GM10248 (cell line): ENCODE measurements around the gene TATDN2.

Experiments used
- CTCF ChIA-PET: fragments of 300-600 bp; sonication (Branson Sonifier 250); formaldehyde crosslinking; extraction: SDS; loops from one replicate; lab custom pipeline; 2021; ENCODE audit warnings: antibody characterized with exemption; lab: Yijun Ruan, JAX
- POLR2A ChIA-PET: fragments of 350-650 bp; sonication (Branson Sonifier 250); formaldehyde crosslinking; extraction: SDS; loops from one replicate; lab custom pipeline; 2020; ENCODE audit warnings: antibody characterized with exemption; lab: Yijun Ruan, JAX
- DNase-seq: peaks from one replicate; pipeline ENCODE4 v3.0.0; 2012; ENCODE audit errors: extremely low spot score
- CTCF ChIP-seq: IDR thresholded peaks from 2 replicates; pipeline ENCODE4 v1.5.1; 2012; ENCODE audit warnings: mild to moderate bottlenecking, low read depth; ENCODE audit errors: extremely low read depth, missing control alignments, control extremely low read depth

Gene TATDN2

DNA sequence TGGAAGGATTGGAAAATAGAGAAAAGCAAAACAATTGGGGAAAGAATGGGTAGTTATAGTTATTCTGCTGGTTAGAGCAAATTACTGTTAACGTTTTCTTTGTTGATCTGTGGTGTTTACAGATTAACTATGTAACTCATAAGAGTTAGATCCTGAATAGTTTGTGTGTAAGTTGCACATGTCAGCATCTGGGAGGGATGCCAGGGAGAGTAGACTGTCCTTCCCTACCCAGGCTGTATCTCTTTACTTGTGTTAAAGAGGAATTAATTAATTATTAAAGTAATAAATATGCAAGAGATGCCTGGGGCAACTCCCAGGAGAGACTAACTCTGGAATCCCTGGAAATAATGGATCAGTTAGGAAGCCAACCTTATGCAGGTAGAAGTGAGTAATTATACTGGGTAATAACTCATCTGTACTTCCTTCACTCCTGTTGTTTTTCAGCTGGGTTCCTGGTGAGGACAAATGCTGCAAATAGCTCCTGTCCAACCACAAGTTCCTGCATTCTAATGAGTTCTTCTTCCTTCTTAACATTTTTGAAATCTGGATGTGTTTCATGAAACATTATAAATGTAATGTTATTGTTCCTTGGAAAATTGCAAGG is 25.5 kb downstream of the TATDN2 start:
- POLR2A ChIA-PET, result no interaction called here
- no peak for DNase-seq
- TF ChIP-seq CTCF, result no peak
- CTCF ChIA-PET, result interaction anchor here (0.8 to 4.8 kb wide), 5 partner anchors 9 to 88 kb away, joined by 3 to 16 read pairs (median 5); no protein-coding TSS in a partner anchor

DNA sequence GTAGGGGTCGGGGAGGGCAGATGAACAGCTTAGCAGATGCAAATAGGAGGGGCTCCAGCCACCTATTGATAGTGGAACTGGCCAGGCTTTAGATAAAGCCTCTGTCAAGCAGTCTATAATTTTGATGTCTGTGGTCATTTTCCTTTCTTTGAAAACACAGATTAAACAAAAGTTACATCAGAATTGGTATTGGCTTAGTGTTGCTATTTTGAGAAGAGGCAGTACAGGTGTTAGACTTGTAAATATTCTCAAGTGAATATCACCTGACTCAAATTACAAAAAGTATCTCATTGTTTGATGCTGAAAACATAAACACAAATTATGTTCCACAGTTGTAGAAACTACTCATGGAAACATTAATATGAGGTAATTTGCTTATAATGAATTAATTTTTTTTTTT is 26.3 kb downstream of the TATDN2 start:
- ChIA-PET POLR2A (no interaction called here), CTCF (interaction anchor here (0.8 to 4.8 kb wide), 5 partner anchors 9 to 88 kb away, joined by 3 to 16 read pairs (median 5); no protein-coding TSS in a partner anchor)
- TF ChIP-seq CTCF, result no peak
- no peak for DNase-seq

GRCh38 chr3:10277115-10277625 is 28.9 kb downstream of the TATDN2 start:
- TF ChIP-seq CTCF, result no peak
- no peak for DNase-seq
- POLR2A ChIA-PET, result no interaction called here
- CTCF ChIA-PET, result interaction anchor here (2.3 kb wide), 1 partner anchor 10 kb away, joined by 7 read pairs; no protein-coding TSS in a partner anchor

DNA sequence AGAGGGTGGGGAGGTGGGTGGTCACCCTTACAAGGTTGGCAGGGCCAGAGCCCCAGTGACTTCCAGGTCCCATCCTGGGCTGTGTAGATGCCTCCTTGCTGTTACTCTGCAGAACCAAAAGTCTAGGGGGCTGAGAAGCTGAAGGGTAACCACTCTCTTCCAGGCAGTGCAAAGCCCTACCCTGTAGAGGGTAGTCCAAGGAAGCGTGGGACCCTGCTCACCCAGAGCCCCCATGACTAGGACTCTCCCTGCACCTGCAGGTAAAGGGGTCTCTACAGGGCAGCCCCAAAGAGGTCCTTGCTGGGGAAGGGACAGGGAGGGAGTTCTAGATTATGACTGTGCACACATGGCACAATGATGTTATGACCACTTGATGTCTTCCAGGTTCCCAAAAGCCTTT is 30.2 kb downstream of the TATDN2 start:
- DNase-seq, result no peak
- TF ChIP-seq CTCF, result no peak
- ChIA-PET POLR2A (no interaction called here), CTCF (no interaction called here)

DNA sequence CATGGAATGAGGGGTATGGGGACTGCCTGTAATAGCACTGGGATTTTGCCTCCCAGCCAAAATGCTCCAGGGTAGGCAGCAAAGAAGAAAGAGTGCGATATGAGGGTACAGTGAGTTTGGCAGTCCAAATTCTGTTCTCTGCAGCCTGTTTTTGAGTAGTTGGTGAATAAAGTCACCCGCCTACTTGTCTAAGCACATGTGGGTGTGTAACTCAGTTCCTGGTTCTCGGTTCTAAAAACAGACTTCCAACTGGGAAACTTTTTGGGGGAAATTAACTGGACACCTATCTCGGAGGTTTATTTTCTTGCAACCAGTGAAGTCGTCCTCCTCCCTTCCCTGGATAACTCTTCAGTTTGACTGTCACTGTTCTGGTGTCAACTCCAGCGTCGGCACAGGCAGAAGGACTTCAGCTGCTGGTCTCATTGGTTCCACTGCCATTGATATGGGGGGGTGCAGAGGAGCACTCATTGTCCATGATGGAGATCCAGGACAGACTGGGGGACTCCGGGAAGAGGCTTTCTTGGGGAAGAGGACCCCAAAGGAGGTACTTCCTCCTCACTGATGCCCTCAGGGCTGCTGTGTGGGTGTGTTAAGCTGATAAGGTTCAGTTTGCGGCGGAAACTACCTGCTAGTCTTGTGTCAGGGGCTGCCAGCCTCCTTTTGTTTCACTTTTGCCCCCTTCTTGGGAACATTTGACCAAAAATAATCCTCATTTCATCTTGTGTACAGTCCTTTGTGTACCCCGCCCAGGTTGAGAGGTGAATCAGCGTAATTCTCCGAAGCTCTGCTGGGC is 31.3 kb downstream of the TATDN2 start:
- ChIA-PET POLR2A (no interaction called here), CTCF (interaction anchor here (2.4 kb wide), 2 partner anchors 10 to 16 kb away, joined by 5 to 7 read pairs; no protein-coding TSS in a partner anchor)
- no peak for DNase-seq
- TF ChIP-seq CTCF, result no peak

GRCh38 chr3:10280177-10280529 is 31.9 kb downstream of the TATDN2 start:
- DNase-seq, result no peak
- no peak for TF ChIP-seq CTCF
- ChIA-PET POLR2A (no interaction called here), CTCF (interaction anchor here (2.4 kb wide), 2 partner anchors 10 to 16 kb away, joined by 5 to 7 read pairs; no protein-coding TSS in a partner anchor)
